Measurements from ENCODE around the gene TAPBPL. TPM values are rescaled to one million over a fixed set of nuclear protein-coding genes. Genes with fewer than 3 reads are reported as not detected.

The TAPBPL gene
- total and polyA plus RNA-seq, 5 donors from 2014 or later: 28.0 to 72.7 (median 45.6) TPM

DNA sequence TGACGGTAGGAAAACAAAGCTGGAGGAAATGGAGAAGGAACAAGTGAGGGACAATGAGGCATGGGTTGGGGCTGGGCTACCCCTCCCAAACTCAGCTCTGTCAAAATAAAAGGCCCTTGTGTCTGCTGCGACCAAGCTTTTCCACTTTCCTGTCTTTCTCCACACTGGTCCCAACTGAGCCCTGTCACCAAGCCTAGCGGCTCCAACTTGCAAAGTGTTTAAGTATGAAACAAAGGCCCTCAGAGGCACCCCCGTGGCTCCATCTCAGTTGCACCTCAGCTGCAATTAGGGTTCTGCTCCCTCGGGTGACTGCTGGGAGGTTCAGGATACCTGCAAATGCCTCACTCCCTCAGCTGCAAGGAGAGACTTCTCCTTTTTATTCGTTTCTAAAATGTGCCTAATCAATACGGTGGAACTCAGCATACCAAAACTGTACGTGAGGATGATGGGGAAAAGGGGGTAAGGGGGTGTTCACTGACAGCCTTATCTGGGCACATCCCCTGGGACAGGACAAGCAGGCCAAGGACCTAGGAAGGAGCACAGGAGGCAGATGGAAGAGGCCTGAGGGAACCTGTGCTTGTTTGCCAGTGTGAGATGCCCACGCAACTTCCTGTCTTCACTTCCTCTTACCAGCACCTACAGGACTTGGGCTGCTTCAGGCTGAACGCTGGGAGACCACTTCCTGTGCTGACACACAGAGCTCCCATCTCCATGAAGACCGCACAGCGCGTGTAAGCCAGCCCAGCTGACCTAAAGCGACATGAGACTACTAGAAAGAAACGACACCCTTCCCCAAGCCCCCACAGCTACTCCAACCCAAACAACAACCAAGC is 9.8 kb downstream of the TAPBPL start:
- ATAC-seq (ENCODE audit: low read depth in 2 of 2) (peak; percentile 93), DNase-seq (peak; percentile 77 to 96 (median 83))
- Histone ChIP-seq H3K27me3 (ENCODE audit: control insufficient read depth, insufficient read depth, low read length) (no peaks in the 10 kb centered on the region), H3K4me1 (ENCODE audit: control insufficient read depth, insufficient read depth, low read length, poor library complexity, severe bottlenecking) (peaks cover 62% of the 10 kb centered on the region), H3K36me3 (ENCODE audit: control insufficient read depth, insufficient read depth, low read length) (peaks cover 51% of the 10 kb centered on the region), H3K4me3 (ENCODE audit: low read depth, low read length) (peak overlapping the region; percentile 74), H3K9me3 (ENCODE audit: control insufficient read depth in 2 of 2, low read length in 2 of 2) (no peaks in the 10 kb centered on the region), H3K27ac (ENCODE audit: insufficient read depth, low read length, poor library complexity, severe bottlenecking) (peak overlapping the region; percentile 96)
- H3K4me1 Mint-ChIP-seq: peaks cover 30 to 90% (median 66%) of the 10 kb centered on the region in 4 donors
- H3K27ac Mint-ChIP-seq: peak overlapping the region; percentile 95 to 99 (median 96)
- no peaks in the 10 kb centered on the region for H3K27me3 Mint-ChIP-seq
- H3K36me3 Mint-ChIP-seq: peaks cover 62% of the 10 kb centered on the region
- H3K4me3 Mint-ChIP-seq: peak overlapping the region; percentile 79 to 87 (median 83)
- no peaks in the 10 kb centered on the region for H3K9me3 Mint-ChIP-seq

DNA sequence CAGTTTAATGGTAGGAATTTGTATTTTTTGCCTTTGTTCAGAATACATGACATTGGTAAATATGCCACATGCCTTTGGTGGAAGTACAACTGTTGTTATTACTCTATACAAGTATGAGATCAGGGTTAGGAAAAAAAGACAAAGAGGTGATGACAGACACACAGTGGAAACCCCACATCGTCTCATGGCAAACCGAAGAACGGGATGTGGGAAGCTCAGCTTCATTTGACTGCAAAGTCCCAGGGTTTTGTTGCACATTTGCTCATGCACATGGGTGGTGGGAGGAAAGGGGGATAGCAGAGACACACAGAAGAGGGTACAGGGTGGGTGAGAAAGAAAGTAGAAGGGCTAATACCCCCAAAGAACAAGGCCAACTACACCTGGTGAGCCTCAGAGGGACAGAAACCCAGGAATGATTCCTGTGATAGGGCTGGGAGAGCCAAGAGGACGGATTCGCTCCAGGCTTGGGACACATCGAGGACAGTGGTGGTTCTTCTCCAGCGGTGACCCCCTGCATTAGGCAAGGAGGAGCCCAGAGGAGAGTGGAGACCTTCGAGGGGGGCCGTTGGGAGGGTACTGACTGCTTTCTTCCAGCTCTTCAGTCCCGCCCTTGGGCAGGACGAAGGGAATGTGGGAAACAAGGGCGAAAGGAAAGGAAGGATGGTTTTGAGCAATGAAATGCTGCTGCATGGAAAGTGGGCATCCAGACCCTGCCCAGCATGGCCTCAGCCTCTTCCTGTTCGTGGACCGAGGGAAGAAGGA is 10.6 kb downstream of the TAPBPL start:
- Histone ChIP-seq H3K36me3 (ENCODE audit: control insufficient read depth, insufficient read depth, low read length) (peaks cover 50% of the 10 kb centered on the region), H3K27ac (ENCODE audit: insufficient read depth, low read length, poor library complexity, severe bottlenecking) (peak overlapping the region; percentile 96), H3K4me1 (ENCODE audit: control insufficient read depth, insufficient read depth, low read length, poor library complexity, severe bottlenecking) (peaks cover 64% of the 10 kb centered on the region), H3K27me3 (ENCODE audit: control insufficient read depth, insufficient read depth, low read length) (no peaks in the 10 kb centered on the region), H3K4me3 (ENCODE audit: low read depth, low read length) (peak overlapping the region; percentile 74), H3K9me3 (ENCODE audit: control insufficient read depth in 2 of 2, low read length in 2 of 2) (no peaks in the 10 kb centered on the region)
- H3K9me3 Mint-ChIP-seq: no peaks in the 10 kb centered on the region
- no peak for DNase-seq
- peak overlapping the region; percentile 83 to 90 (median 85) for H3K4me3 Mint-ChIP-seq
- peak overlapping the region; percentile 95 to 99 (median 96) for H3K27ac Mint-ChIP-seq
- H3K36me3 Mint-ChIP-seq: peaks cover 62% of the 10 kb centered on the region
- no peaks in the 10 kb centered on the region for H3K27me3 Mint-ChIP-seq
- ATAC-seq (ENCODE audit: low read depth in 2 of 2): no peak
- peaks cover 36 to 90% (median 68%) of the 10 kb centered on the region in 4 donors for H3K4me1 Mint-ChIP-seq

DNA sequence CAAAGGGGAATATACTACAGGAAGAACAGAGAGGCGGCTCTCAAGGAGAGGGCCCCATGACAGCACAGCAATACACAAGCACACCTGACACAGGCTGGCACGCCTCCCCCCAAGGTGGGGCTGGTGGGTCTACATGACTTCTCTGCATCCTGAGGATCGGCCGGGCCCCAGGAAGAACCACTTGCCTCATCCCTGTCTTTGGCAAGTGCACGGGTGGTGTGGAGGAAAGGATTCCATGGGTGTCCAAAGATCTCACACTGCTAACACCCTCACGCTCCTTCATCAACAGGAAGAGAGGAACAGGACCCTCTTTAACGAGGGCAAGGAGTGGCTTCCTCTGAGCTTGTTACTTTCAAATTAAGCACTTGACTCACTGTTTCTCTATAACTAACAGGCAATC is 11.4 kb downstream of the TAPBPL start:
- DNase-seq (peak in 1 of 3 donors; percentile 77), ATAC-seq (ENCODE audit: low read depth in 2 of 2) (peak; percentile 27 to 30)
- Histone ChIP-seq H3K27ac (ENCODE audit: insufficient read depth, low read length, poor library complexity, severe bottlenecking) (peak overlapping the region; percentile 96), H3K36me3 (ENCODE audit: control insufficient read depth, insufficient read depth, low read length) (peaks cover 44% of the 10 kb centered on the region), H3K4me3 (ENCODE audit: low read depth, low read length) (peak overlapping the region; percentile 74), H3K4me1 (ENCODE audit: control insufficient read depth, insufficient read depth, low read length, poor library complexity, severe bottlenecking) (peaks cover 72% of the 10 kb centered on the region), H3K9me3 (ENCODE audit: control insufficient read depth in 2 of 2, low read length in 2 of 2) (no peaks in the 10 kb centered on the region), H3K27me3 (ENCODE audit: control insufficient read depth, insufficient read depth, low read length) (no peaks in the 10 kb centered on the region)
- Mint-ChIP-seq H3K36me3 (peaks cover 61% of the 10 kb centered on the region), H3K9me3 (no peaks in the 10 kb centered on the region), H3K27ac (peak overlapping the region; percentile 95 to 99 (median 96)), H3K4me1 (peaks cover 41 to 95% (median 73%) of the 10 kb centered on the region in 4 donors), H3K27me3 (no peaks in the 10 kb centered on the region), H3K4me3 (peak overlapping the region; percentile 83 to 90 (median 85))

DNA sequence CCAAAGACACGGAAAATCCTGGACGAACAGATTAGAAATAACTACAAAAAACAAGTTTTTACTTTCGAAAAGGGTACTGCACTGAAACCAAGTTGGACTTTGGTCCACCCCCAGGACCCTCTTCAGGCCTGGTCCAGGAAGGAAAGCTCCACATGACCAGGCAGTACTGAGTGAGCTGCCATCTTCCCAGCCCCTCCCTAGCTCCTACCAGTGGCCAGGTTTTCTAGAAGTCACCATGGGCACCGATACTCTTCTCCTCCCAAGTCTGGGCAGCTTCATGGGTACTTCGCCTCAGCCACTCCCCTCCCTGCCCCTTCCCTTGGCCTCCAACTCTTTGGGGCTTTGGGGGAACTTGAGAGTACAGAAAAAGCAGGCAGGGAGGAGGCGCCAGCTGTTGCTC is 12.0 kb downstream of the TAPBPL start:
- Mint-ChIP-seq H3K4me1 (peaks cover 45 to 95% (median 78%) of the 10 kb centered on the region in 4 donors), H3K27me3 (no peaks in the 10 kb centered on the region), H3K9me3 (no peaks in the 10 kb centered on the region), H3K4me3 (peak overlapping the region; percentile 83 to 90 (median 85)), H3K36me3 (peaks cover 55% of the 10 kb centered on the region), H3K27ac (peak overlapping the region; percentile 95 to 99 (median 96))
- Histone ChIP-seq H3K9me3 (ENCODE audit: control insufficient read depth in 2 of 2, low read length in 2 of 2) (no peaks in the 10 kb centered on the region), H3K27me3 (ENCODE audit: control insufficient read depth, insufficient read depth, low read length) (no peaks in the 10 kb centered on the region), H3K4me1 (ENCODE audit: control insufficient read depth, insufficient read depth, low read length, poor library complexity, severe bottlenecking) (peaks cover 78% of the 10 kb centered on the region), H3K4me3 (ENCODE audit: low read depth, low read length) (peak overlapping the region; percentile 74), H3K27ac (ENCODE audit: insufficient read depth, low read length, poor library complexity, severe bottlenecking) (peak overlapping the region; percentile 96), H3K36me3 (ENCODE audit: control insufficient read depth, insufficient read depth, low read length) (peaks cover 37% of the 10 kb centered on the region)
- DNase-seq: no peak
- ATAC-seq (ENCODE audit: low read depth in 2 of 2): no peak

DNA sequence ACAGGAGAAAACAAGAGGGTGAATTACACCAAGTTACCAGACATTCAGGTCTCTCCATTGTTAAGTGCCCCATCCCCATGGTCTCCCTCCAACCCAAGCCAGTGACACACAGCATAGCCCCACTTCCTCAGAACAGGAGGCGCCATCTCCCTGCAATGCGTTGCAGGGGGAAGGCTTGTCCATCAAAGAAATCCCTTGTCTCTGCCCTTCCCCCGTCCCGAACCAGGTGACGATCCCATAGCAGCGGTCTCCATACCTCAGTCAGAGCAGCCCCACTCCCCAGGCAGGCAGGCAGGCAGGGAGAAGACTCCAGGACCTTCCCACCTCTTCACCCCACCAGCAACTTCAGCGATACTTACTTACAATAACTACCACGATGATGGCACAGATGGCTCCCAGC is 12.7 kb downstream of the TAPBPL start:
- H3K4me3 ChIP-seq (ENCODE audit: low read depth, low read length): peak overlapping the region; percentile 17

DNA sequence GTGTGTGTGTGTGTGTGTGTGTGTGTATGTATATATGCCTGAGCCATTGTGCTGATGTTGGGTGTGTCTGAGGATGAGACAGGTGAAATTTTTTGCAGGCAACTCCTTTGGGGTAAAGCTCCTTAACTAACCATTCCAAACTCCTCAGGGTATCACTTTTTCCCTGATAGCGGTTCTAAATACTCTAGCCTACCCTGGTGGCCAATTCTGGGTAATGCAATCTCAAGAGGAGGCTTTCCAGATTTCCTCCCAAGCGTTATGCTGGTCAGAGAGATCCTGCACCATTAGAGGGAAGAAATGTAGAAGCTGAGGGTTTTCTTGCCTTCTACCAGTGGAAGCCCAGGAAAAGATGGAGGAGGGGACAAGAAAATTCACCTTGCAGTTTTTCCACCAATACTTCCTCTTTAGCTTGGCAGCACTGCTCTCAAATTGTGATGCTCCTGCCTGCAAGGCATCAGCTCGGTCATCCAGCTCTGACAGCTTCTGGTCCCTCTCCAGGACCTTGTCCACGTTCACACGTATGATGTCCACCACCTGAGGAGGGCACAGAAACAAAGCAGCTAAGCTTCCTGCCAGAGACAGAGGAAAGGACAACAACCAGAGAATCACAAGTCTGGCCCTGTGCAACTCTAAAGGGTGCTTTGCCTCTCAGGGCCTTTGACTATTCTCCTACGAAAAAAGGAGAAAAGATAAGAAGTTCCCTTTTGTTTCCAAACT is 13.8 kb downstream of the TAPBPL start:
- H3K36me3 Mint-ChIP-seq: peaks cover 48% of the 10 kb centered on the region
- H3K27me3 ChIP-seq (ENCODE audit: control insufficient read depth, insufficient read depth, low read length): no peaks in the 10 kb centered on the region
- H3K4me3 Mint-ChIP-seq: peak overlapping the region; percentile 22 to 86 (median 73)
- peaks cover 29% of the 10 kb centered on the region for H3K36me3 ChIP-seq (ENCODE audit: control insufficient read depth, insufficient read depth, low read length)
- H3K27me3 Mint-ChIP-seq: no peaks in the 10 kb centered on the region
- ATAC-seq (ENCODE audit: low read depth in 2 of 2) (no peak), DNase-seq (peak in 2 of 3 donors; percentile 63 to 71)
- peak overlapping the region; percentile 96 for H3K27ac ChIP-seq (ENCODE audit: insufficient read depth, low read length, poor library complexity, severe bottlenecking)
- H3K9me3 Mint-ChIP-seq: no peaks in the 10 kb centered on the region
- H3K9me3 ChIP-seq (ENCODE audit: control insufficient read depth in 2 of 2, low read length in 2 of 2): no peaks in the 10 kb centered on the region
- no peak overlapping the region for H3K4me3 ChIP-seq (ENCODE audit: low read depth, low read length)
- peaks cover 39 to 89% (median 78%) of the 10 kb centered on the region in 4 donors for H3K4me1 Mint-ChIP-seq
- peak overlapping the region; percentile 91 to 98 (median 95) for H3K27ac Mint-ChIP-seq
- H3K4me1 ChIP-seq (ENCODE audit: control insufficient read depth, insufficient read depth, low read length, poor library complexity, severe bottlenecking): peaks cover 84% of the 10 kb centered on the region

More for the DNA sequence above, 12.7 kb downstream of the TAPBPL start:
- Mint-ChIP-seq H3K27ac (peak overlapping the region; percentile 95 to 99 (median 96)), H3K36me3 (peaks cover 49% of the 10 kb centered on the region), H3K27me3 (no peaks in the 10 kb centered on the region), H3K9me3 (no peaks in the 10 kb centered on the region), H3K4me3 (peak overlapping the region; percentile 39 to 90 (median 74)), H3K4me1 (peaks cover 40 to 95% (median 80%) of the 10 kb centered on the region in 4 donors)
- Histone ChIP-seq H3K27ac (ENCODE audit: insufficient read depth, low read length, poor library complexity, severe bottlenecking) (peak overlapping the region; percentile 96), H3K9me3 (ENCODE audit: control insufficient read depth in 2 of 2, low read length in 2 of 2) (no peaks in the 10 kb centered on the region), H3K36me3 (ENCODE audit: control insufficient read depth, insufficient read depth, low read length) (peaks cover 32% of the 10 kb centered on the region), H3K4me1 (ENCODE audit: control insufficient read depth, insufficient read depth, low read length, poor library complexity, severe bottlenecking) (peaks cover 85% of the 10 kb centered on the region), H3K27me3 (ENCODE audit: control insufficient read depth, insufficient read depth, low read length) (no peaks in the 10 kb centered on the region)
- DNase-seq (no peak), ATAC-seq (ENCODE audit: low read depth in 2 of 2) (no peak)

DNA sequence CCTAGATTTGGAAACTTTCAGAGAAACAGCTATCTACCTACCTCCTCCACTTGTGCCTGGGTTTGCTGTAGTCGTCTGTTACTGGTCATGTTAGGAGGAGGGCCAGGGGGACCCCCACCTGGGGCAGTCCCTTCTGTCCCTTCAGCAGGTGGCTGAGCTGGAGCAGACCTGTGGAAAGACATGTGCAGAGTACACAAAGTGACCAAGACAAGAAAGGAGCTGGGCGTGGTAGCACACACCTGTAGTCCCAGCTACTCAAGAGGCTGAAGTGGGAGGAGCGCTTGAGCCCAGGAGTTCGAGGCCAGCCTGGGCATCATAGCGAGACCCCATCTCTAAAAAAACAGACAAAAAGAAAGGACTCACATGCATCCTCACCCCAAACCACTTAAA is 14.3 kb downstream of the TAPBPL start:
- Mint-ChIP-seq H3K36me3 (peaks cover 43% of the 10 kb centered on the region), H3K4me3 (peak overlapping the region in 3 of 4 donors; percentile 21 to 40 (median 25)), H3K27ac (peak overlapping the region; percentile 77 to 98 (median 95)), H3K9me3 (no peaks in the 10 kb centered on the region), H3K4me1 (peaks cover 34 to 86% (median 74%) of the 10 kb centered on the region in 4 donors), H3K27me3 (no peaks in the 10 kb centered on the region)
- Histone ChIP-seq H3K4me3 (ENCODE audit: low read depth, low read length) (no peak overlapping the region), H3K27ac (ENCODE audit: insufficient read depth, low read length, poor library complexity, severe bottlenecking) (peak overlapping the region; percentile 96), H3K27me3 (ENCODE audit: control insufficient read depth, insufficient read depth, low read length) (no peaks in the 10 kb centered on the region), H3K9me3 (ENCODE audit: control insufficient read depth in 2 of 2, low read length in 2 of 2) (no peaks in the 10 kb centered on the region), H3K36me3 (ENCODE audit: control insufficient read depth, insufficient read depth, low read length) (peaks cover 25% of the 10 kb centered on the region), H3K4me1 (ENCODE audit: control insufficient read depth, insufficient read depth, low read length, poor library complexity, severe bottlenecking) (peaks cover 81% of the 10 kb centered on the region)
- ATAC-seq (ENCODE audit: low read depth in 2 of 2): no peak
- no peak for DNase-seq
